Measurements from ENCODE around the gene MMRN1. TPM values are rescaled to one million over a fixed set of nuclear protein-coding genes. Genes with fewer than 3 reads are reported as not detected.

Gene MMRN1
- total RNA-seq, 2 donors from 2014 or later, result 7.3 to 17.8 TPM

DNA sequence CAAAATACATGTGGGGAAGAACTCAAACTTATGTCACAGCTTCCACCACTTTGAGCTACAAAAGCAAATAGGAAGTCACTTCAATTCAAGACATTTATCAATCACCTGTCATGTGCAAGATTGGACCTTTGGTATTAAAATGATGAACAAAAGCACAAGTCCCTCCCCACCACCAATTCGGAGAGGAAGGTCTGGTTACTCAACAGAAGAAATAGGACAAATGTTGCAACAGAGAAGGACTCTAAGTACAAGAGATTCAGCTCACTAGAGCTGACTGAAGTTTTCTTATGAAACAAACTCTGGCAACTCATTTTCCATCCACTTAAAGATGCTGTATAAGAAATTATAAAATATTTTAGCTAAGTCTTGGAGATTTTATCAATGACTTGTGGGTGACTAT, 16.0 kb upstream of the MMRN1 start:
- Histone ChIP-seq H3K4me1 (ENCODE audit: control insufficient read depth in 1 of 2, low read depth in 2 of 2) (no peaks in the 10 kb centered on the region), H3K36me3 (no peaks in the 10 kb centered on the region), H3K27me3 (replicated peaks; ENCODE audit: insufficient read depth) (no peaks in the 10 kb centered on the region), H3K27ac (no peak overlapping the region), H3K4me3 (no peak overlapping the region), H3K9me3 (no peaks in the 10 kb centered on the region)
- no peak for DNase-seq (ENCODE audit: low spot score)
- ATAC-seq (ENCODE audit: insufficient number of reproducible peaks, low FRiP score, low read depth), result no peak
- TF ChIP-seq, protein P1, sequence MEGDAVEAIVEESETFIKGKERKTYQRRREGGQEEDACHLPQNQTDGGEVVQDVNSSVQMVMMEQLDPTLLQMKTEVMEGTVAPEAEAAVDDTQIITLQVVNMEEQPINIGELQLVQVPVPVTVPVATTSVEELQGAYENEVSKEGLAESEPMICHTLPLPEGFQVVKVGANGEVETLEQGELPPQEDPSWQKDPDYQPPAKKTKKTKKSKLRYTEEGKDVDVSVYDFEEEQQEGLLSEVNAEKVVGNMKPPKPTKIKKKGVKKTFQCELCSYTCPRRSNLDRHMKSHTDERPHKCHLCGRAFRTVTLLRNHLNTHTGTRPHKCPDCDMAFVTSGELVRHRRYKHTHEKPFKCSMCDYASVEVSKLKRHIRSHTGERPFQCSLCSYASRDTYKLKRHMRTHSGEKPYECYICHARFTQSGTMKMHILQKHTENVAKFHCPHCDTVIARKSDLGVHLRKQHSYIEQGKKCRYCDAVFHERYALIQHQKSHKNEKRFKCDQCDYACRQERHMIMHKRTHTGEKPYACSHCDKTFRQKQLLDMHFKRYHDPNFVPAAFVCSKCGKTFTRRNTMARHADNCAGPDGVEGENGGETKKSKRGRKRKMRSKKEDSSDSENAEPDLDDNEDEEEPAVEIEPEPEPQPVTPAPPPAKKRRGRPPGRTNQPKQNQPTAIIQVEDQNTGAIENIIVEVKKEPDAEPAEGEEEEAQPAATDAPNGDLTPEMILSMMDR (IDR thresholded peaks at IDR 0.05), result no peak

DNA sequence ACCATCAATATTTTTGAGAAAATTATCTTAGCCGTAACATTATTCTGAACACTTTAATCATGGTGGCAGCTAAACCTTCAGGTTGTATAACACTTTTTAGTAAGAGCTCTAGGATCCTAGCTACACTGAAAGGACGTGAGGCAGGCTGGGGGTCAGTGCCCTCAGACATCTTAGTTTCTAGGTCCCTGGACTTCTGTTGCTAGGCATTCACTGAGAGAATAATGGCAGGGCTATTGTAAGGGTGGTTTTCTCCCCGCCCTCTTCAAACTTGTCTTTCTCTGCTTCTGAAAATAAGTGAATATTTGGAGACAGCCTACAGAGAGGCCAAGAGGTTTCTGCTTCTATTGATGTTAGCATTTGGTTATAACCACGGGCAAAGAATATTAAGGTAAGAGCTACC, 15.4 kb upstream of the MMRN1 start:
- Histone ChIP-seq H3K36me3 (no peaks in the 10 kb centered on the region), H3K9me3 (no peaks in the 10 kb centered on the region), H3K27me3 (replicated peaks; ENCODE audit: insufficient read depth) (no peaks in the 10 kb centered on the region), H3K27ac (no peak overlapping the region), H3K4me1 (ENCODE audit: control insufficient read depth in 1 of 2, low read depth in 2 of 2) (no peaks in the 10 kb centered on the region), H3K4me3 (no peak overlapping the region)
- ATAC-seq (ENCODE audit: insufficient number of reproducible peaks, low FRiP score, low read depth), result no peak
- no peak for DNase-seq (ENCODE audit: low spot score)
- TF ChIP-seq, protein P1 (IDR thresholded peaks at IDR 0.05), result no peak

DNA sequence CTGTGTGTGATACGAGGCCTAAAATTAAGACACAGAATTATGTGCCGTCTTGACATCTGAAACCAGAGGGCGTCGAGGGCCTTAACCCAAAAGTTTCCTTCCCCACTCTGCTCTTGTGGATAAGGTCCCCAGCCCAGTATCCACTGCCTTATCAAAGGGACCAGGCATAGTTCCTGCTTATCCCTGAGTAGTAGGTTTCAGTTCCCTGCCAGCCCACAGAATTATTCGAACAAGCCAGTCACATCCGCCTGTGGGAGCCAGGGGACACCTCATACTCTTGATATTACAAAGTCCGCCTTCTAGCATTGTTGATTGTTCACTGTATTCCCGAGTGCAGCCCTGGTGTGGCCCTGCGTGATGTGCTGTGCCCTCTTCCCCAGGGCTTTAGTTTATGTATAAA, 5.4 kb upstream of the MMRN1 start:
- Histone ChIP-seq H3K27me3 (replicated peaks; ENCODE audit: insufficient read depth) (no peaks in the 10 kb centered on the region), H3K27ac (no peak overlapping the region), H3K9me3 (no peaks in the 10 kb centered on the region), H3K36me3 (no peaks in the 10 kb centered on the region), H3K4me1 (ENCODE audit: control insufficient read depth in 1 of 2, low read depth in 2 of 2) (no peaks in the 10 kb centered on the region), H3K4me3 (no peak overlapping the region)
- DNase-seq (ENCODE audit: low spot score), result no peak
- TF ChIP-seq, protein P1 (IDR thresholded peaks at IDR 0.05), result no peak
- no peak for ATAC-seq (ENCODE audit: insufficient number of reproducible peaks, low FRiP score, low read depth)

DNA sequence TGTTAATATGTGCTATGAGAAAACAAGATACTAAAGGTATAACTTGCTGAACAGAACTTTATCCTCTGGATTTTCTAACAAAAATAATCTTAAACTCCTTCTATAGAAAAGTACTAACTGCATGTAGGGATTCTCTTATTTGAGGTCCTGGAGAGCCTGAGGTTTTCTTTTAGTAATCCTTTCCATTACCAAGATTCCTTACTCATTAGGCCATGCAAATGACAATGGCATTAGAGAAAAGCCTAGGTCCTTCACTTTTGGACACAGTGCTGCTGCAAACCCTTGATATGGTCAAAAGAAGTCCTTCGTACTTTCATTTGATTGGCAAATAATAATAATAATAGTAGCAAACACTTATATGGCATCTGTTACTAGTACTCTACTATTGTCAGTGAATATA, 3.2 kb downstream of the MMRN1 start:
- ATAC-seq (ENCODE audit: insufficient number of reproducible peaks, low FRiP score, low read depth), result no peak
- no peaks in the 10 kb centered on the region for H3K4me1 ChIP-seq (ENCODE audit: control insufficient read depth in 1 of 2, low read depth in 2 of 2)
- H3K4me3 ChIP-seq, result no peak overlapping the region
- no peaks in the 10 kb centered on the region for H3K9me3 ChIP-seq
- TF ChIP-seq, protein P1 (IDR thresholded peaks at IDR 0.05), result no peak
- no peaks in the 10 kb centered on the region for H3K36me3 ChIP-seq
- no peak for DNase-seq (ENCODE audit: low spot score)
- no peaks in the 10 kb centered on the region for H3K27me3 ChIP-seq (replicated peaks; ENCODE audit: insufficient read depth)
- H3K27ac ChIP-seq, result no peak overlapping the region

DNA sequence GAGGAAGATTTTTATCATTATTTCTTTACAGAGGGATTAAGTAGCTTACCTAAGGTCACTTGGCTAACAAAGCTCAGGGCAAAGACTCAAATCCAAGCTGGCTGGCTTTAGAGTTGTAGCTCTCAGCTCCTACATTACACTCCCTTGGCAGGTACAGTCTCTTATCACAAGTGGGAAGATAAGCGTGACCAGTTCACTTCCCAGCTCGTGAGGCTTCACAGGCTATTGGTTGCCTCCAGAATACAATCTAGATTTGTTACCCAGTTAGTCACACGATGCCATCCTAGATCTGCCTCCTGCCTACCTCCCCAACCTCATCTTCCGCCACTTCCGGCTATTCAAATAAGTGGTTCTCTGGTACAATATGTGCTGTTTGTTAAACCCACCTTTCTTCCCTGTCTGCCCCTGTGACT, 3.7 kb downstream of the MMRN1 start:
- DNase-seq (ENCODE audit: low spot score), result no peak
- Histone ChIP-seq H3K36me3 (no peaks in the 10 kb centered on the region), H3K9me3 (no peaks in the 10 kb centered on the region), H3K27ac (no peak overlapping the region), H3K4me3 (no peak overlapping the region), H3K27me3 (replicated peaks; ENCODE audit: insufficient read depth) (no peaks in the 10 kb centered on the region), H3K4me1 (ENCODE audit: control insufficient read depth in 1 of 2, low read depth in 2 of 2) (no peaks in the 10 kb centered on the region)
- ATAC-seq (ENCODE audit: insufficient number of reproducible peaks, low FRiP score, low read depth), result no peak
- TF ChIP-seq, protein P1 (IDR thresholded peaks at IDR 0.05), result no peak

All from thoracic aorta (tissue), 2 donors.